RWPE2 (cell line): ENCODE results near the gene C1QL1.

Experiments used
- ATAC-seq: fragments of 200-7000 bp; cut with Tn5 transposase; 3 replicates; pipeline ENCODE4 v1.9.1; 2021; ENCODE audit warnings: low read depth
- DNase-seq: peaks from one replicate; pipeline ENCODE4 v3.0.0-alpha.2; 2020; ENCODE audit warnings: low spot score
- H3K27ac ChIP-seq: fragments of 450-650 bp; 2 replicates; pipeline ENCODE4 v1.5.1; 2017; ENCODE audit warnings: mild to moderate bottlenecking; ENCODE audit not compliant: poor library complexity, severe bottlenecking
- H3K27me3 ChIP-seq: fragments of 250-450 bp; sonication (Bioruptor Pico); 2 replicates; pipeline ENCODE4 v1.5.1; 2021; ENCODE audit warnings: mild to moderate bottlenecking, moderate library complexity; ENCODE audit not compliant: insufficient read depth, poor library complexity, severe bottlenecking
- H3K36me3 ChIP-seq: fragments of 250-450 bp; sonication (Bioruptor Pico); 2 replicates; pipeline ENCODE4 v1.5.1; 2020; ENCODE audit warnings: low read depth, mild to moderate bottlenecking, moderate library complexity
- H3K4me1 ChIP-seq: fragments of 250-450 bp; sonication (Bioruptor Pico); 2 replicates; pipeline ENCODE4 v1.5.1; 2021; ENCODE audit warnings: mild to moderate bottlenecking, moderate library complexity; ENCODE audit not compliant: insufficient read depth, poor library complexity, severe bottlenecking
- H3K4me3 ChIP-seq: fragments of 250-450 bp; sonication (Bioruptor Pico); 2 replicates; pipeline ENCODE4 v1.5.1; 2021; ENCODE audit warnings: mild to moderate bottlenecking, moderate library complexity; ENCODE audit not compliant: severe bottlenecking
- H3K9me3 ChIP-seq: fragments of 250-450 bp; sonication (Bioruptor Pico); 2 replicates; pipeline ENCODE4 v1.5.1; 2021; ENCODE audit warnings: mild to moderate bottlenecking, moderate library complexity; ENCODE audit not compliant: severe bottlenecking
- CTCF ChIP-seq: fragments of 450-650 bp; IDR thresholded peaks from one replicate; pipeline ENCODE4 v1.5.1; 2017; ENCODE audit warnings: mild to moderate bottlenecking, moderate library complexity; ENCODE audit not compliant: poor library complexity, severe bottlenecking

Gene C1QL1

GRCh38 chr17:44919885-44920564 is 48.1 kb downstream of the C1QL1 start:
- H3K4me1 ChIP-seq = peaks cover 30% of the 10 kb centered on the region
- H3K36me3 ChIP-seq = no peaks in the 10 kb centered on the region
- ATAC-seq = peak; percentile 78
- H3K27ac ChIP-seq = peak overlapping the region; percentile 7
- DNase-seq = peak; percentile 82
- no peak overlapping the region for H3K4me3 ChIP-seq
- TF ChIP-seq CTCF = peak; percentile 93
- no peaks in the 10 kb centered on the region for H3K9me3 ChIP-seq
- H3K27me3 ChIP-seq = no peaks in the 10 kb centered on the region

- Histone ChIP-seq H3K36me3 (no peaks in the 10 kb centered on the region), H3K9me3 (no peaks in the 10 kb centered on the region), H3K27ac (peak overlapping the region; percentile 7), H3K27me3 (no peaks in the 10 kb centered on the region), H3K4me3 (no peak overlapping the region), H3K4me1 (peaks cover 30% of the 10 kb centered on the region)
- DNase-seq (no peak), ATAC-seq (no peak)
- TF ChIP-seq CTCF = no peak
Observed at GRCh38 chr17:44919411-44919810, 48.7 kb downstream of the C1QL1 start.

GRCh38 chr17:44918006-44918405 is 50.1 kb downstream of the C1QL1 start:
- Histone ChIP-seq H3K4me1 (peaks cover 30% of the 10 kb centered on the region), H3K9me3 (no peaks in the 10 kb centered on the region), H3K27me3 (no peaks in the 10 kb centered on the region), H3K36me3 (no peaks in the 10 kb centered on the region), H3K4me3 (no peak overlapping the region), H3K27ac (peak overlapping the region; percentile 81)
- ATAC-seq (peak; percentile 39; the same call in 1 of the 3 replicates), DNase-seq (no peak)
- TF ChIP-seq CTCF = no peak

- H3K9me3 ChIP-seq = no peaks in the 10 kb centered on the region
- H3K4me3 ChIP-seq = no peak overlapping the region
- H3K27ac ChIP-seq = peak overlapping the region; percentile 81
- TF ChIP-seq CTCF = no peak
- peaks cover 30% of the 10 kb centered on the region for H3K4me1 ChIP-seq
- no peak for DNase-seq
- H3K36me3 ChIP-seq = no peaks in the 10 kb centered on the region
- ATAC-seq = no peak
- H3K27me3 ChIP-seq = no peaks in the 10 kb centered on the region
Observed at GRCh38 chr17:44917456-44917855, 50.6 kb downstream of the C1QL1 start.

- H3K27me3 ChIP-seq = no peaks in the 10 kb centered on the region
- TF ChIP-seq CTCF = no peak
- H3K4me1 ChIP-seq = peaks cover 30% of the 10 kb centered on the region
- H3K36me3 ChIP-seq = no peaks in the 10 kb centered on the region
- no peaks in the 10 kb centered on the region for H3K9me3 ChIP-seq
- DNase-seq (peak; percentile 90), ATAC-seq (peak; percentile 55)
- H3K27ac ChIP-seq = peak overlapping the region; percentile 81
- H3K4me3 ChIP-seq = no peak overlapping the region
Observed at GRCh38 chr17:44916781-44917241, 51.3 kb downstream of the C1QL1 start.
